Uterus (tissue), 2 donors: ENCODE measurements around the gene PGLYRP3.

Experiments
- CTCF ChIP-seq, 4 experiments: fragments of 200-600 bp in 2 of 4; fragments of 450-650 bp in 2 of 4; sonication (generic) in 2 of 4; IDR thresholded peaks; one replicate each; pipeline ENCODE4 v1.5.1; 2016 to 2019; ENCODE audit warnings: antibody characterized with exemption in 4 of 4, mild to moderate bottlenecking in 2 of 4, moderate library complexity in 1 of 4
- POLR2A ChIP-seq, 2 donors: fragments of 450-650 bp; IDR thresholded peaks; one replicate each; pipeline ENCODE4 v1.6.1; 2016; ENCODE audit warnings: antibody characterized with exemption in 2 of 2, mild to moderate bottlenecking in 1 of 2, moderate library complexity in 1 of 2

GRCh38 chr1:153343040-153343681, 30.4 kb upstream of the PGLYRP3 start:
- no peak for TF ChIP-seq POLR2A (IDR thresholded peaks at IDR 0.05)
- no peak for TF ChIP-seq CTCF (IDR thresholded peaks at IDR 0.05)
